NCI-H2107 (cell line): ENCODE data around the gene ZNF668.
A peak's percentile ranks its signal among the peaks of the same experiment; 100 is the strongest.
"Not testable (repeated sequence)": the region's sequence is repeated elsewhere in the genome, so short reads cannot be mapped to it uniquely, and the experiment has no call there.

Experiments
- DNase-seq: peaks from one replicate; lab custom pipeline; 2025; lab: John Stamatoyannopoulos, UW

ZNF668 gene

DNA sequence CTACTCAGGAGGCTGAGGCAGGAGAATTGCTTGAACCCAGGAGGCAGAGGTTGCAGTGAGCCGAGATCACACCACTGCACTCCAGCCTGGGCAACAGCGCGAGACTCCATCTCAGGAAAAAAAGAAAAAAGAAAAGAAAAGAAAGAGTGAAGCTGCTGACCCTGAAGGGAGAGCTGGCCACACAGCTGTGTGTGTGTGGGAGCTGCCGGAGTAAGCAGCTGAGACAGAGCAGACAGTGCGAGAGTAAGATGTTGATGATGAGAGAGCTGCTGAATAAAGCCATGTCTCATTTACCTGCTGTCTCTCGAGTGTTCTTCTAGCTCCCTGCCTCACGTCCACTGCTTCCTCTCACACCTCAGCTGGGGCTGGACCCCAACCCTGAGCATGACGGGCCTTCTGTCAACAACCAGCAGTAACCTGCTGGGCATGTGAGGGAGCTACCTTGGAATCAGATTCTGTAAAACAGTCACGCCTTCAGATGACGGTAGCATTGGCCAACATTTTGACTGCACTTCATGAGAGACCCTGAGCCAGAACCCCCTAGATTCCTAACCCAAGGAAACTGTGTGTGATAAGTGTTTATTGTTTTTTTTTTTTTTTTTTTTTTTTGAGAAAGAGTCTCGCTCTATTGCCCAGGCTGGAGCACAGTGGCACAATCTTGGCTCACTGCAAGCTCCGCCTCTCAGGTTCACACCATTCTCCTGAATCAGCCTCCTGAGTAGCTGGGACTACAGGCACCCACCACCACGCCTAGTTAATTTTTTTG is 27.0 kb upstream of the ZNF668 start:
- not testable (repeated sequence) for DNase-seq

GRCh38 chr16:31099860-31100638 is 26.0 kb upstream of the ZNF668 start:
- no peak for DNase-seq

GRCh38 chr16:31094424-31095120 is 20.5 kb upstream of the ZNF668 start, which contains the start of gene VKORC1:
Gene VKORC1, minus strand, starts transcription at chr16:31094797. Its CDS starts 68 bp downstream, at chr16:31094729.
- peak; percentile 89 for DNase-seq

DNA sequence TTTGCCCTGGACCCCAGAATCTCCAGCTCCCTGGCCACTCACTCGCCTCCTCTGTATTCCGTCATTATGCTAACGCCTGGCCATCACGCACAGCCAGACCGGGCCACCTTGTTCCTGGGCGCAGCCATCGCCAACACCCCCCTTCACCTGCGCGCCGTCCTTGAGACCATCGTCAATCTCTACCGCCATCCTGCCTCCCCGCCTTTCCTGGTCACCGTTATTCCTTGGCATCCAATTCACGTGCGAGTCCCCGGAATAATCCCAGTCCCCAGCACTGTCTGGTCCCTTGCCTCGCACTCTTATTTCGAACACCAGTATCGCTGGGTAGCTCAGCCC is 20.0 kb upstream of the ZNF668 start:
- no peak for DNase-seq

GRCh38 chr16:31093132-31093703 is 19.2 kb upstream of the ZNF668 start:
- peak; percentile 8 for DNase-seq

GRCh38 chr16:31092330-31092729 is 18.3 kb upstream of the ZNF668 start:
- DNase-seq, result no peak

DNA sequence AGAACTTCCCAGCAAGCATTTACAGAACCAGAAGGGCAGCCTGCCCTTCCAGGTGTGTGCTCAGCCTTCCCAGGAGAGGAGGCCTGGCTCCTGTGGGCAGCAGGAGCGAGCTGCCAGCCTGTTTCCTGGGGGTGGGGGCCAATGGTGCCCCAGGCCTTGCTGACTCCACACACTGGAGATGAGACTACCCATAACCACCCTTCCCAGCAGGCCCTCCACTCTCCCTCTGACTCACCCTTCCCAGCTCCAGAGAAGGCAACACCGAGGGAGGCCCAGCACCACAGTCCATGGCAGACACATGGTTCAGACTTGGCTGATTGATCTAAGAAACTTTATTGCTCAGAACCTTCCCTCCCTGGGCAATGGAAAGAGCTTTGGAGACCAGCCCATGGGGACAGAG is 16.5 kb upstream of the ZNF668 start:
- DNase-seq, result no peak

- no peak for DNase-seq
These were observed 15.2 kb upstream of the ZNF668 start for GRCh38 chr16:31089199-31089598.

DNA sequence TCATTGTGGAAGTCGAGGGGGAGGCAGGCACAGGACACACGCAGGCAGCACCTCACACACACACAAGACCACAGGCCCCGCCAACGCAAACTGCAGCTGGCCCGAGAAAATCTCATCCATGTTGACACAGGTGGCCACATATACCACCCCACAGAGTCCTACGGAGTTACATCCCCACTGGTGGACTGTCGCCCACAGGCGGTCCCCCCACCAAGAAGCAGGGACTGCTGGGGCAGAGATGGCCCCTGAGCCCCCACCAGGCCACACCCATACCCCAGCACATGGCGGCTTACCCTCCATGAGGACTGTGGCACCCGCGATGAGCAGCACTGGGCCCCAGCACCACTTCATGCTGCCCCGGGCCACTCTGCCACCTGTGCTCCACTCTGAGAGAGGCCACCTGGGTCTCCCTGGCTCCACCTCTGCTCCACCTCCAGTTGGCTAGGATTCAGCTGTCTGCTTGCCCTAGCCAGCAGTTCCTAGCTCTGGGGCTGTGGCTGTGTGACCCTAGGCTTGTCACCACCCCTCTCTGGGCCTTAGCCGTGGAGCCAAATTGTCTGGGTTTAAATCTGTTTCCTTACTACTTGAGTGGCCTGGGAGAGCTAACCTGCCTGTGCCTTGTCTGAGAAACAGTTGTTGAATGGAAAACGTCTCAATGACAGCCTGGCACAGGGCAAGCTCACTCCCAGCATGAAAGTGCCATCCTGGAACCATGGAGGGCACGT is 14.6 kb upstream of the ZNF668 start, which contains the start of gene PRSS53:
PRSS53 (minus strand) TSS at position 485 of the 725 bp plus-strand sequence; CDS start at position 351, 134 bp downstream.
- DNase-seq, result no peak

DNA sequence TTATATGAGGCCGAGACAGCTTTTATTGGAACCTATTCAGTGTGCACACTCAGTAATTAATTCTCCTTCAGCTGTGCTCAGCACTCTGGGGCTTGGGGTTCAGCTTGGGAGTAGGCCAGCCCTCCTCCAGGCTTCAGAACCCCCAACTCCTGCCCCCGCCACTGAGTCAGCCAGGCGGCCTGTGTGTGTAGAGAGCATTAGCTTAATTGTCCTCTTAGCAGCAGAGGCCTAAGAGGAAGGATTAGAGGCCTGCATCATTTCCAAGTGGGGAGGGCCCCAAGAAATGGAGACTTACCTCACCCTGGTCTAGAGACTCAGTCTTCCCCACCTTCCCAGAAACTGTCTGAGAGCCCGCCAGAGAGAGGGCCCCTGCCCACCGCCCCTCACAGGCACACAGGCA is 13.9 kb upstream of the ZNF668 start:
- DNase-seq, result no peak

DNA sequence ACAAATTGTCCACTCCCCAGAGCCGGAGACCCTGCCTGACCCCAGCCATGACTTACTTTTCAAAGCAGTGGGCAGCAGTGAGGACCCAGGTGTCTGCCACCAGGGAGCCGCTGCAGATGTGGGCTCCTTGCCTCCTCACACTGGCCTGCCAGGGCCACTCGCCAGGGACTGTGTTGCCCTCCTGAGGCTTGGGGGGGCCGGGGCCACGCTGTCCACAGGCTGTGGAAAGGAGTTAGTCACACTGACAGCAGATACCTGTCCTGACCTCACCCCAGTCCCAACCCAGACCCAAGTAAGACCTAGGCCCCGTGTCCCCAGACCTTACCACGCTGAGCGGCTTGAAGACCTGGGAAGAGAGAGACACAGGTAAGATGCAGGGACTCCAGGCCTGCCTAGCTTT is 13.4 kb upstream of the ZNF668 start:
- DNase-seq, result no peak

DNA sequence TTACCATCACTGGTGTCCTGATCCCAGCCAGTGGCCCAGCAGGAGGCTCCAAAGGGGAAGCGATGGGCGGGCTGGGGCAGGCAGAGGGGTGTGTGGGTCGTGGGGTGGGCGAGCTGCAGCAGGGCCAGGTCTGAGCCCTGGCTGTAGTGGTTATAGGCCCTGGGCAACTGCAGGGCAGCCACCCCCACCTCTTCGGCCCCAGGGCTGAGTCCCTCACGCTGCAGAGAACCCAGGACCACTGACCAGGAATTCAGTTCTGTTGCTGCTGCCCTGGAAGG is 12.5 kb upstream of the ZNF668 start:
- no peak for DNase-seq

DNA sequence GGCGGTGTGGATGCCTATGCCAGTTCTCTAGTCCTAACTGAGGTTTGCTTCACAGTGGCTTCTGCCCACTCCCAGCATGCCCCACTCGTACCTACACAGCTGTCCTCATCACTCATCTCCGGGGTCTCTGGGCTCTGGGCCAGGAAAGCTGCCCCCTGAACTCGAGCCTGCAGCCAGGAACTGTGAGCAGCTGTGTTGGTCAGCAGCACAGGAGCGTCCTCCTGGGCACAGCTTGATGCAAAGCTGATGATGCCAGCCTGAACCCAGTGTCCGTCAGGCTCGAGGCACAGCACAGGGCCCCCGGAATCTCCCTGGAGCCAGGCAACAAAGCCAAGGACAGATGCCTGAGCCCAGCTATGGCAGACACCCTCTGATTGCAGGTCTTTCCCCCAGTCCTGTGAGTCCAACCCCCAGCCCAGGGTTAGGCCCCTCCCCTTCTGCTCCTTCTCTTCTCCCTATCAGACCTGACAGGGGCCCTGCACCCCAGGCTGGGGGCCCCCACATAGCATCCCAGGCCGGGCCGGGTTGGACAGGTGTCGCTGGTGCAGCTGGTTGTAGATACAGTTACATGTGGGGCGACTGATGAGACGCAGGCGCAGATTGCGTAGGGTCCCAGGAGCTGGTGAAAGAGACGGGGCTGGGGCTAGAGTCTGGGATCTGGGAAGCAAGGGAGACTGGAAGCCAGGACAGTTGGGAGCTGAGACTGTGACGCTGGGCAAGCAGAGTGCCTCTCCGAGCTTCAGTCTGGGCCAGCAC is 12.0 kb upstream of the ZNF668 start:
- no peak for DNase-seq

DNA sequence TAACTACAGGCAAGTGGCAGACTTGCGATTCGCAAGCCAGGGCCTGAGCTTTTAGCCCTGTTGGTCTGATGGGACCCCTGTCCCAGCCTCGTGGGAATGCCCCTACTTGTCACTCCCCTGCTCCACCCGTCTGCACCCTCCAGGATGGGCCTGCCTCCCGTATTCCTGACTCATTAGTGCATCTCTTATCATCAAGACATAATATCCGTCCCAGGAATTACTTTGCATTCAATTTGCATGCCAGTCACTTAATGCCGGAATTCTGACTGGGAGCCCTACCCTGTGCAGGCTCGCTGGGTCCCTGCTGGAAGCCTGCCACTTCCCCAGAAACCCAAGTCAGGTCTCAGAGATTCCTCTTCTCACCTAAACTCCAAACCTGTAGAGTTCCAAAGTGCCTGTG is 11.4 kb upstream of the ZNF668 start:
- no peak for DNase-seq

DNA sequence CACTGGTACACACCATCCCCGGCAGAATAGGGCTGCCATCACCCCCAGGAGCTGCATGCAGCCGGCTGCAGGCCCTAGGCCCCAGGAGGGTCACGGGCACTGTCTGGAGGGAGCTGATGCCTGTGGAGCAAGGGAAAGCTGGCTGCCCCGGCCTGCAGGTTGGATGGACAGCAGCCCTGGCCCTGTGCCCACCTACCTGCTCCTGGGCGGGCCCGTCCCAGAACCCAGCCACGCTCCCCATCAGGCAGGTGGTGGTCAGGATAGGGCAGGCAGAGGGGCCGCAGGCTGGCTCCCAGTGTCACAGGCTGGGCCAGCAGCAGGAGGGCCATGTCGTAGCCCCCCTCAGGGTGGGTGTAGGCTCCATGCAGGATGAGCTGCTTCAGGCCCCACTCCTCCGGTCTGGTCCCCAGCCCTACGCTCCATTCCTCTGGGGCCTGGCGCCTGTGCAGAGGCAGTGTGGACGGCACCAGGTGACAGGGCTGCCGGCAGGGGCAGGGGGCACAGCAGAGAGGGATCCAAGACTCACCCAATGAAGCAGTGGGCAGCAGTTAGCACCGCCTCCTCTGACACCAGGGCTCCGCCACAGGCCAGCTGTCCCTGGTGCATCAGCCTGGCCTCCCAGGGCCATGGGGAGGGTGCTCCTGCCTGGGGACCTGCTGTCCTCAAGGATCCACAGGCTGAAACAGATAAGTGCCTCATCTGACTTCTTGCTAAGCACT is 10.7 kb upstream of the ZNF668 start:
- no peak for DNase-seq

DNA sequence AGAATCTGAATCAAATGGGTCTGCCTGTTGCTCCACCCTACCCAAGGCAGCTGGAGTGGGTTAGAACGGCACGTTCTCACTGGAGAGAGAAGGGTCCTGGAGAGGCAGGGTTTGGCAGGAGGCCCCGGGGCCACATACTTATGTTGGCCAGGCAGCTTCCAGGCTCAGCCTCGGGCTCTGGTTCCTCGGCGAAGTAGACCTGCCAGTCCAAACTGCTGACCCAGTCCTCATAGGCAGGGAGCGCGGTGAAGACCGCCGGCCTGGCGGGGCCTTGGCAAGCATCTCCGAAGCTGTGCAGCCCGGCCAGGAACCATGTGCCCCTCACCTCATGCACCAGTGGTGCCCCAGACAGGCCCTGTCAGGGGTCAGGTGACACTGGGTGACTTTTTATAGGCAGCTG is 9.9 kb upstream of the ZNF668 start:
- DNase-seq, result no peak

DNA sequence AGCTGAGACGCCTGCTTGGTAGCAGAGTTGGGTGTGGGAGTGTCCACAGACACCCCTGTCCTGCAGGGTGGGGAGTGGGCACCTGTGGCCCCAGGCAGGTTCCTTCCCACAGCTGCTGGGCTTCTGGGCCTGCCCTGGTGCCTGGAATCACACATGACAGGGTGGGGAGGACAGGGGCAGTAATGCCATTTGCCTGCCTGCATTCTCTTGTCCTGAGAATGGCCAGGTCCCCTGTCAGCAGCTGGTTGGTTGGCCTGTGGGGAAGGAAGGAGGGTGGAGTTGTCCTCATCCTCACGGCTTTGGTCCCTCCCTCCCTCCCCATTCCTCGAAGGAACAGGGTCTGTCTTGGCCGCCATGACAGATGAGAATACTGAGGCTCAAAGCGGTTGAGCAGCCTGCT is 9.5 kb upstream of the ZNF668 start:
- no peak for DNase-seq

DNA sequence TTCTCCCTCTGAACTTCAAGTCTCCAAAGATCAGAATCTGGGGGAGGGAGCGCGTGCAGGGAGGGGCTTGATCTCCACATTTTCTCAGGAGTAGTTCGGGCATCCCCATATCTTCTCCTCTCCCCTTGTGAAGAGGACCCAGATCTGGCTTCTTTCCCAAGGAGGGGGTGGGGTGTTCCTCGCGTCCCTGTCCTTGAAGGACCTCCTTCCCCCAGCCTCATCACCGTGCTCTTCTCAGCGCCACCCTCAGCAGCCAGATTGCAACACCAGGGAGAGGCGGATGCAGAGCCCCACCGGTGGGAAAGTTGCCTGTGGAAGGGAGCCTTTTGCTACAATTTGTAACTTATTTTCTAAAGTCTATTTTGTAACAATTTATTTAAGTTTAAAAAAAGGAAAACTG is 9.0 kb upstream of the ZNF668 start:
- DNase-seq, result no peak

DNA sequence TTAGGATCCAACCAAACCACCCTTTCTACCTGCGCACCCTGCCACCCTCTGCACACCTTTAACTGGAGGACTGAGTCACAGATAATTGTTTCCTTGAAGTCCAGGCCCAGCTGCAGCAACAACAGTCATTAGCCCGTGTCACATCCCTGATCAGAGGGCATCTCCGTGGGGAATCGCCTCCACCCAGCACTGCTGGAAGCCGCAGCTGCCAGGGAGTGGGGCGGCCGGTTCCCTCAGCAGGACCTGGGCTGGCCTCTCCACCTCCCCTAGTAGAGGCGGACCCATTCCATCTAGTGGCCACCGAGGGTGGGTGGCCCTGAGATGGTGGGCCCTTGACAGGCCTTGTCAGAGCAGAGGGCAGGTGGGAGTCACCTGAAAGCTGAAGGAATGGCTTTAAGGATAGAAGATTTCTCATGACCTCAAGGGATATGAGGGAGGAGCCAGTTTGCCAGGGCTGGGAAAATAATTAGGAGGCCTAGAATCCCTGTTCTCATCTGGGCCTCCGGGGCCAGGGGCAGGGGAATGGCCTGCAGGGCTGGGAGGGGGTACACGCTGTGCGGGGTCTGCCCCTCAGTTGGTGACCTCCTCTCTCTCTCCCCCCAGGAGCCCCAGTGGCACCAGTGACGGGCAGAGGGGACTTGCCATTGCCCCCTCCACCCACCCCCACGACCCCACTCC is 8.5 kb upstream of the ZNF668 start:
- DNase-seq, result no peak
